Prostate gland (tissue), 2 donors: Measurements from ENCODE around the gene ATG5. TPM values are rescaled to one million over a fixed set of nuclear protein-coding genes. Genes with fewer than 3 reads are reported as not detected.

Experiments used
- DNase-seq: peaks from one replicate; pipeline ENCODE4 v3.0.0-alpha.2; 2019; ENCODE audit warnings: low spot score
- H3K27ac ChIP-seq, 2 donors: fragments of 200-600 bp; sonication (generic); 2 replicates each; pipeline ENCODE4 v1.5.1; 2017 to 2019
- H3K27me3 ChIP-seq: fragments of 200-600 bp; sonication (generic); replicated peaks from 2 replicates; pipeline ENCODE4 v1.5.1; 2019; ENCODE audit not compliant: insufficient read depth
- H3K36me3 ChIP-seq, 2 donors: fragments of 200-600 bp; sonication (generic); 1 replicate in 1 of 2; 2 replicates in 1 of 2; pipeline versions ENCODE4 v1.5.1 to v1.8.1; 2017 to 2019
- H3K4me1 ChIP-seq: fragments of 200-600 bp; sonication (generic); replicated peaks from 2 replicates; pipeline ENCODE4 v1.5.1; 2019
- H3K4me3 ChIP-seq, 2 donors: fragments of 200-600 bp; sonication (generic); 2 replicates each; pipeline ENCODE4 v1.5.1; 2017 to 2019
- H3K9me3 ChIP-seq: fragments of 200-600 bp; sonication (generic); 2 replicates; pipeline ENCODE4 v1.5.1; 2017
- CTCF ChIP-seq, 4 experiments: fragments of 200-600 bp in 2 of 4; fragments of 450-650 bp in 2 of 4; sonication (generic) in 2 of 4; IDR thresholded peaks; 1 replicate in 3 of 4; 2 replicates in 1 of 4; pipeline ENCODE4 v1.5.1; 2016 to 2019; ENCODE audit warnings: antibody characterized with exemption in 4 of 4, mild to moderate bottlenecking in 2 of 4, moderate library complexity in 2 of 4
- POLR2A ChIP-seq: fragments of 450-650 bp; IDR thresholded peaks from one replicate; pipeline ENCODE4 v1.6.1; 2016; ENCODE audit warnings: antibody characterized with exemption, mild to moderate bottlenecking
- POLR2AphosphoS5 ChIP-seq: sonication (generic); formaldehyde crosslinking; IDR thresholded peaks from one replicate; pipeline ENCODE4 v1.6.1; 2017; ENCODE audit warnings: antibody characterized with exemption
- WGBS: methylation state at CpG from one replicate; pipeline ENCODE4 v1.1.5; 2018; 5-methylcytosine and 5-hydroxymethylcytosine counted together
- intact Hi-C: fragments of 100-400 bp; cut with DNase I; formaldehyde crosslinking; loops from one replicate; pipeline ENCODE4 v1.14.2; 2022
- total RNA-seq, 2 donors: library from RNA; depleted of rRNA; stranded (reverse); fragments of >200 nt; gene quantifications; one replicate each; pipeline ENCODE4 v1.1.0, GENCODE V29; 2016

Gene ATG5
- total RNA-seq, 2 donors from 2014 or later, result 31.9 to 34.3 TPM

GRCh38 chr6:106300020-106300780, 25.4 kb downstream of the ATG5 start:
- TF ChIP-seq POLR2A, result no peak
- TF ChIP-seq CTCF (IDR thresholded peaks at IDR 0.05), result no peak
- TF ChIP-seq POLR2AphosphoS5, result peak; percentile 65

GRCh38 chr6:106293116-106293515, 32.4 kb downstream of the ATG5 start:
- no peaks in the 10 kb centered on the region for H3K27me3 ChIP-seq
- no peak for TF ChIP-seq CTCF (IDR thresholded peaks at IDR 0.05)
- TF ChIP-seq POLR2AphosphoS5, result no peak
- TF ChIP-seq POLR2A, result no peak
- WGBS, result 91% methylated on average over 1 of the region's 1 CpG
- intact Hi-C loops, result no loop called here
- H3K4me3 ChIP-seq, result no peak overlapping the region
- DNase-seq, result no peak
- H3K36me3 ChIP-seq, result no peaks in the 10 kb centered on the region
- no peaks in the 10 kb centered on the region for H3K4me1 ChIP-seq
- H3K27ac ChIP-seq, result no peak overlapping the region
- H3K9me3 ChIP-seq, result no peaks in the 10 kb centered on the region

More at GRCh38 chr6:106300020-106300780, 25.4 kb downstream of the ATG5 start:
- Histone ChIP-seq H3K9me3 (no peaks in the 10 kb centered on the region), H3K27ac (no peak overlapping the region), H3K36me3 (no peaks in the 10 kb centered on the region), H3K4me1 (no peaks in the 10 kb centered on the region), H3K4me3 (no peak overlapping the region), H3K27me3 (no peaks in the 10 kb centered on the region)
- DNase-seq, result no peak
- intact Hi-C loops, result loop anchor here (5.0 kb wide), 2 partner anchors 818 to 873 kb away; no protein-coding TSS in a partner anchor
- WGBS, result 72% methylated on average over 4 of the region's 4 CpGs

- intact Hi-C loops, result no loop called here
- no peak for DNase-seq
- H3K4me3 ChIP-seq, result no peak overlapping the region
- no peaks in the 10 kb centered on the region for H3K27me3 ChIP-seq
- no peak overlapping the region for H3K27ac ChIP-seq
- TF ChIP-seq CTCF (IDR thresholded peaks at IDR 0.05), result no peak
- TF ChIP-seq POLR2A, result no peak
- no peak for TF ChIP-seq POLR2AphosphoS5
- H3K36me3 ChIP-seq, result no peaks in the 10 kb centered on the region
- 96% methylated on average over 1 of the region's 1 CpG for WGBS
- no peaks in the 10 kb centered on the region for H3K4me1 ChIP-seq
- H3K9me3 ChIP-seq, result no peaks in the 10 kb centered on the region
These were observed 34.6 kb downstream of the ATG5 start for GRCh38 chr6:106290954-106291353.

- intact Hi-C loops, result no loop called here
- H3K9me3 ChIP-seq, result no peaks in the 10 kb centered on the region
- no peak overlapping the region for H3K4me3 ChIP-seq
- no peak overlapping the region for H3K27ac ChIP-seq
- whole genome bisulfite sequencing, result 98% methylated on average over 4 of the region's 4 CpGs
- H3K4me1 ChIP-seq, result no peaks in the 10 kb centered on the region
- DNase-seq, result no peak
- H3K36me3 ChIP-seq, result no peaks in the 10 kb centered on the region
- TF ChIP-seq POLR2A, result no peak
- TF ChIP-seq POLR2AphosphoS5, result no peak
- TF ChIP-seq CTCF (IDR thresholded peaks at IDR 0.05), result no peak
- no peaks in the 10 kb centered on the region for H3K27me3 ChIP-seq
These were observed 35.5 kb downstream of the ATG5 start for GRCh38 chr6:106290032-106290431.

- Histone ChIP-seq H3K36me3 (no peaks in the 10 kb centered on the region), H3K27ac (no peak overlapping the region), H3K4me1 (no peaks in the 10 kb centered on the region), H3K9me3 (no peaks in the 10 kb centered on the region), H3K27me3 (no peaks in the 10 kb centered on the region), H3K4me3 (no peak overlapping the region)
- peak; percentile 23 for DNase-seq
- no peak for TF ChIP-seq POLR2A
- TF ChIP-seq POLR2AphosphoS5, result peak; percentile 37
- WGBS, result 28% methylated on average over 1 of the region's 1 CpG
- intact Hi-C loops, result no loop called here
These were observed 38.3 kb downstream of the ATG5 start for GRCh38 chr6:106287215-106287614.
